Ishikawa (cell line): ENCODE data around the gene EYA4.

Experiments
- CEBPB ChIP-seq: IDR thresholded peaks from 2 replicates; pipeline ENCODE4 v1.6.1; 2012
- EGR1 ChIP-seq: IDR thresholded peaks from 2 replicates; pipeline ENCODE4 v1.6.1; 2012
- EP300 ChIP-seq: IDR thresholded peaks from 2 replicates; pipeline ENCODE4 v1.6.1; 2012; ENCODE audit warnings: borderline replicate concordance
- RAD21 ChIP-seq: IDR thresholded peaks from 2 replicates; pipeline ENCODE4 v1.6.1; 2012; ENCODE audit warnings: low read depth
- TAF1 ChIP-seq: IDR thresholded peaks from 2 replicates; pipeline ENCODE4 v1.6.1; 2012; ENCODE audit warnings: low read depth, mild to moderate bottlenecking
- TCF12 ChIP-seq: IDR thresholded peaks from 2 replicates; pipeline ENCODE4 v1.6.1; 2012; ENCODE audit warnings: low read depth
- TEAD4 ChIP-seq: IDR thresholded peaks from 2 replicates; pipeline ENCODE4 v1.6.1; 2012
- YY1 ChIP-seq: IDR thresholded peaks from 2 replicates; pipeline ENCODE4 v1.6.1; 2012; ENCODE audit warnings: low read depth
- TF ChIP-seq, protein P1 (sequence below): IDR thresholded peaks from 2 replicates; pipeline ENCODE4 v1.6.1; 2012

DNA sequence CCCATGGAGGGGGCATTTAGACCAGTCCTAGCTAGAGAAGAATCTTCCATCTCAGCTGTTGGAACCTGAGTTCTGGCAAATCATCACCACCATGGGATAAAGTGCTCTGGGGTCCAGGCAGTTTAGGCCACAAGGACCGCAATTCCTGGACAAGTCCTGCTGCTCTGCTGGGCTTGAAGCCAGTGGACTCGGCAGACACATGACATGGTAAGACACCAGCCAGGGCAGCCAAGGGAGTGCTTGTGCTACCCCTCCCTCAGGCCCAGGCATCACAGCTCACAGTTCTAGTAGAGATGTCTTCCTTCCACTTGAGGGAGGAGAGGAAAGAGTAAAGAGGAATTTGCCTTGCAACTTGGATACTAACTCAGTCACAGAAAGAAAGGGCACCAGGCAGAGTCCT lies 246.0 kb downstream of the EYA4 start:
- TF ChIP-seq, protein P1, sequence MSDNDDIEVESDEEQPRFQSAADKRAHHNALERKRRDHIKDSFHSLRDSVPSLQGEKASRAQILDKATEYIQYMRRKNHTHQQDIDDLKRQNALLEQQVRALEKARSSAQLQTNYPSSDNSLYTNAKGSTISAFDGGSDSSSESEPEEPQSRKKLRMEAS: no peak
- TF ChIP-seq EP300 (no peak), TAF1 (no peak), CEBPB (no peak), YY1 (no peak), TEAD4 (no peak), RAD21 (no peak), TCF12 (no peak), EGR1 (no peak)
